Measurements from ENCODE around the gene PHF13.

DNA sequence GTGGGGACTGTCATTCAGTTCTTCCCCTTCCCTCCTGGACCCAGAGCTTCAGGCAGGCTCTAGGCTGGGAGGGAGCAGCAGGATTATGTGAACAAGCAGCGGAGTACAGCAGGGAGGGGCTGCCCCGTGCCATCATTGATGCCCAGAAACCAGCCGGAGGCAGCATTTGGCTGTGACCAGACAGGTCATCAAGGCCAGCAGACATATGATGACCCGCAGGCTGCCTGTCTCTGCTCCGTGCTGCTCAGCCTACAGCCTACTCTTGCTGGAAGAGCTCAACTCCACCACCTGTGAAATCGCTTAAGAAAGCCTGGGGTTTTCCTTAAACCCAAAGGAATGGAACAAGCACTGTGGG lies 15.8 kb upstream of the PHF13 start:
- no peak for TF ChIP-seq GATA2 (IDR thresholded peaks at IDR 0.05; ENCODE audit: insufficient read depth, insufficient read length, low read depth, low read length)
- TF ChIP-seq, protein P1, sequence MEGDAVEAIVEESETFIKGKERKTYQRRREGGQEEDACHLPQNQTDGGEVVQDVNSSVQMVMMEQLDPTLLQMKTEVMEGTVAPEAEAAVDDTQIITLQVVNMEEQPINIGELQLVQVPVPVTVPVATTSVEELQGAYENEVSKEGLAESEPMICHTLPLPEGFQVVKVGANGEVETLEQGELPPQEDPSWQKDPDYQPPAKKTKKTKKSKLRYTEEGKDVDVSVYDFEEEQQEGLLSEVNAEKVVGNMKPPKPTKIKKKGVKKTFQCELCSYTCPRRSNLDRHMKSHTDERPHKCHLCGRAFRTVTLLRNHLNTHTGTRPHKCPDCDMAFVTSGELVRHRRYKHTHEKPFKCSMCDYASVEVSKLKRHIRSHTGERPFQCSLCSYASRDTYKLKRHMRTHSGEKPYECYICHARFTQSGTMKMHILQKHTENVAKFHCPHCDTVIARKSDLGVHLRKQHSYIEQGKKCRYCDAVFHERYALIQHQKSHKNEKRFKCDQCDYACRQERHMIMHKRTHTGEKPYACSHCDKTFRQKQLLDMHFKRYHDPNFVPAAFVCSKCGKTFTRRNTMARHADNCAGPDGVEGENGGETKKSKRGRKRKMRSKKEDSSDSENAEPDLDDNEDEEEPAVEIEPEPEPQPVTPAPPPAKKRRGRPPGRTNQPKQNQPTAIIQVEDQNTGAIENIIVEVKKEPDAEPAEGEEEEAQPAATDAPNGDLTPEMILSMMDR (IDR thresholded peaks at IDR 0.05; ENCODE audit: extremely low read depth in 1 of 2, insufficient read depth in 1 of 2, low read depth in 1 of 2, low read length in 2 of 2) = no peak
- no peak for TF ChIP-seq POLR2A (IDR thresholded peaks at IDR 0.05; ENCODE audit: low read depth, low read length)
- TF ChIP-seq POLR2AphosphoS5 (IDR thresholded peaks at IDR 0.05; ENCODE audit: insufficient read depth, low read depth, low read length) = no peak
